ENCODE results near the gene ACBD6.
A peak's percentile ranks its signal among the peaks of the same experiment; 100 is the strongest.

Gene ACBD6

DNA sequence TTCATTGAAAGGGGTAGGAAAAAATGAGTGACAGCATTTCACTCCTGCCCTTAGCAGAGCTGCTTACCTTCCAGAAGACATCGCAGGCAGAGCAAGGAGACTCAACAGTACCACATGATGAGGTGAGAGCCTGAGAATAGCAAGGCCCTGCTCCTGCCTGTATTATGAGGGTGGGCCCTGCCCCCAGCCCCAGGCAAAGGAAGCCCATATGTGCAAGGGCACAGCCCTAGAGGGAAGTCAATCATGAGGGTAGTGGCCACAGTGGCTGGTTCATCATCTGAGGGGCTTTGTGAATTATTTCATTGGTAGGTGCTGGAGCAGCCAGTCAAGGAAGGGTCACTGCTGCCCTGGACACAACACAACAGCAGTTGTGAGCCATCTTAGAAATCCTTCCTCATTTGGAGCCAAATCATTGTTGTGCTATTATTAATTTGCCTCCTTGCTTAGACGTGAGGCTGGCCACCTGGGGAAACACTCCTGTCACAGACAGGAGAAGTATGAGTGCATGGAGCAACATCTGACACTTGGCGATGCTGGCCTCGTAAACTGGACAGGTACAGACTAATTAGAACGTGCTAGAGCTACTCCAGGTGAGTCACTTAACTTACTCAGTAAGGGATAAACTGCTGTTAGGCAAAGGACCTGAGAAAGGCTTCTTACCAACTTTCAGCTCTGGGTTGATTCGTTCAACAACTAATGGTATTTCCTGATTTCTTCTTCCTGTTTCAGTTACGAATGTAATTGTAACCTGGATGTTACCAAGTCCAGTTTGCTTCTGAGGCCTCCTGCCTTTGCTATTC, 22.7 kb upstream of the ACBD6 start:
- TF ChIP-seq, protein P1, sequence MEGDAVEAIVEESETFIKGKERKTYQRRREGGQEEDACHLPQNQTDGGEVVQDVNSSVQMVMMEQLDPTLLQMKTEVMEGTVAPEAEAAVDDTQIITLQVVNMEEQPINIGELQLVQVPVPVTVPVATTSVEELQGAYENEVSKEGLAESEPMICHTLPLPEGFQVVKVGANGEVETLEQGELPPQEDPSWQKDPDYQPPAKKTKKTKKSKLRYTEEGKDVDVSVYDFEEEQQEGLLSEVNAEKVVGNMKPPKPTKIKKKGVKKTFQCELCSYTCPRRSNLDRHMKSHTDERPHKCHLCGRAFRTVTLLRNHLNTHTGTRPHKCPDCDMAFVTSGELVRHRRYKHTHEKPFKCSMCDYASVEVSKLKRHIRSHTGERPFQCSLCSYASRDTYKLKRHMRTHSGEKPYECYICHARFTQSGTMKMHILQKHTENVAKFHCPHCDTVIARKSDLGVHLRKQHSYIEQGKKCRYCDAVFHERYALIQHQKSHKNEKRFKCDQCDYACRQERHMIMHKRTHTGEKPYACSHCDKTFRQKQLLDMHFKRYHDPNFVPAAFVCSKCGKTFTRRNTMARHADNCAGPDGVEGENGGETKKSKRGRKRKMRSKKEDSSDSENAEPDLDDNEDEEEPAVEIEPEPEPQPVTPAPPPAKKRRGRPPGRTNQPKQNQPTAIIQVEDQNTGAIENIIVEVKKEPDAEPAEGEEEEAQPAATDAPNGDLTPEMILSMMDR (IDR thresholded peaks at IDR 0.05; ENCODE audit: borderline replicate concordance, insufficient read depth, low read depth, low read length) = no peak
- H3K4me3 ChIP-seq (ENCODE audit: low read depth, low read length) = no peak overlapping the region

DNA sequence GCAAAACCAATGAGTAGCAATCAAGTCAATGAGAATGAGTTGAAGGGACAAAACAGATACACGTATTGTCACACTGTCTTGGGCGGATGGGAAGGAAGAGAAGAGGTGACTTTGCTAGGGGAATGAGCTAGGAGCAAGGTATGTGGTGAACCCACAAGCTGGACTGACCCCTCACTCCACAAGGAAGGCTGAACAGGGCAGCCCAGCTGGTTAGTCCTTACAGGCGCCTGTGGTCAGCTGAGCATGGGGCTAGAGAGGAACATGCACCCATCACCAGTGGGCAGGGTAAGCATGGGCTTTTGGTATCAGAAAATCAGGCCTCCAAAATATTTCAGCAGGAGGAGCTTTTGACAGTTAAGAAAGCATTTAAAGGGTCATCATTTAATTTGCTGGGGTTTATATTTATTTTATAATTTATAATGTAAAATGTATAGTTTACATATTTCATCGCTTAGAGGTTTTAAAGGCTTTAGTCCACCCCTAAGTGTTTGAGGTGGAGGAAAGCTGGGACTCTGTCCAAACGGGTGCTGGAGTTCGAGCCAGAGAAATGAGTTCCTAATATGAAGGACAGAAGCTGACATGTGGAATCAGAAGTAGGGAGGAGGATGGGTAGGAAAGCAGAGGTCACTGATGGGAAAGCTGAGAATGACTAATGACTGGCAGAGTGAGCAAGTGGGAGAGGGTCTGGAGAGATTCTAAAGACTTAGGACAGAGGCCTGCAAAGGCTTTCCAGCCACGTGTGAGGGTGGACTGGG, 22.0 kb upstream of the ACBD6 start:
- no peak overlapping the region for H3K4me3 ChIP-seq (ENCODE audit: low read depth, low read length)
- TF ChIP-seq, protein P1 (IDR thresholded peaks at IDR 0.05; ENCODE audit: borderline replicate concordance, insufficient read depth, low read depth, low read length) = no peak

DNA sequence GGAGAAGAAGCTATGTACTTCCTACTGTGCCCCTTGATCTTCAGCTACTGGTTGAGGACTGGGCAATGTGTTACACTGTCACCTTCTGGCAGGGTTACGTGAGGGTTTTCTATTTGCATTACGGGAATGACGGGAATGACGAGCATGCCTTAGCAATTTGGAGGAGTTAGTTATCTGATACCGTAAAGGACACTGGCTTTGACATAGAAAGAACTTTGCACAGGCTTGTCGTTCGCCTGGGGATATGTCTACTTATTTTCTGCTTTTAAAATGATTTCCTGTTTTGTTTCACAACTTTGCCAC, 19.8 kb upstream of the ACBD6 start:
- H3K4me3 ChIP-seq (ENCODE audit: low read depth, low read length) = no peak overlapping the region
- TF ChIP-seq, protein P1 (IDR thresholded peaks at IDR 0.05; ENCODE audit: borderline replicate concordance, insufficient read depth, low read depth, low read length) = no peak

DNA sequence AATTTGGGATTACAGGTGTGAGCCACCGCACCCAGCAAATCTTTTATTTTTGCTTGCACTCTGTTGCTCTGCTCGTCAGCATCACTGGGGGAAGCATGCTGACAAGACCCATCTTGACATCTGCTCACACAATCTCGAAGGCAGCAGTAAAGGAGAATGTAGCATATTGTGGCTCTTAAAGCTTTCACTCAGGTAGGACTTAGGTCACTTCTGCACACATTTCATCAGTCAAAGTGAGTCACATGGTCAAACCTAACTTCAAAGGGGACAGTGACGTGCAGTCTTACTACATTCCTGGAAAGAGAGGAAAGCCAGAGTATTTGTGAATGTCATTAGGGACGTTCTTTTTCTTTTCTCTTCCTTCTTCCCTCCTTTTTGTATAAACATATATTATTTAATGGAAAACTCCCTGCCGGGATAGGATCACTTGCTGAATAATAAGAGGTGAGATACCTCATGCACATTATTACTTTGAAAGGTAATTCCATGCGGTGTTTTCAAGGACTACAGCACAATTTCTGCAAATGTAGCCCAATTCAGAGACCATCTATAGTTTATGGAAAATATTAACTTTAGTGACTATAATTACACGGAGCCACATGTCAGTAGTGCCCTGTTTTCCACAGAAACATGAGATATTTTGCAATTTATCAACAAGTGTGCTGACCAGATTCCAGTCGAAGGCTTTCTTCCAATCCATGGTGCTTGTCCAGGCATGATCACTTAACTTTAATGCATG, 19.3 kb upstream of the ACBD6 start:
- no peak overlapping the region for H3K4me3 ChIP-seq (ENCODE audit: low read depth, low read length)
- TF ChIP-seq, protein P1 (IDR thresholded peaks at IDR 0.05; ENCODE audit: borderline replicate concordance, insufficient read depth, low read depth, low read length) = no peak

DNA sequence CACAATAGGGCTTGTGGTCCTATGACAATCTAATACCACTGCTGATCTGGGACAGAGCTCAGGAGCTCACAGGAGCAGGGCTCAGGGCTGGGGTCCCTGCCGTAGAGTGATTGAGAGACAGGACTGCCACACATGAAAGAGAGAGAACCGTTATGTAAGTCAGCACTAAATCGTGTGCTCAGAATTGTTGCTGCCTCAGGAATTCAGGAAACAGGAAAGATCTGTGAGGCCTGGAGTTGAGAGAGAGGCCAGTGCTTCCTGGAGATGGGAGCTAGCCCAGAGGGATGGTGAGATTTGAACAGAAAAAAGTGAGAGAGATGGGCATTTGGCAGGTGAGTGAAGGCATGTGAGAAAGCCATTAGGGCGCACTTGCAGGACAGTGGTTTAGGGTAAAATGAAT, 17.5 kb upstream of the ACBD6 start:
- no peak overlapping the region for H3K4me3 ChIP-seq (ENCODE audit: low read depth, low read length)
- TF ChIP-seq, protein P1 (IDR thresholded peaks at IDR 0.05; ENCODE audit: borderline replicate concordance, insufficient read depth, low read depth, low read length) = no peak

DNA sequence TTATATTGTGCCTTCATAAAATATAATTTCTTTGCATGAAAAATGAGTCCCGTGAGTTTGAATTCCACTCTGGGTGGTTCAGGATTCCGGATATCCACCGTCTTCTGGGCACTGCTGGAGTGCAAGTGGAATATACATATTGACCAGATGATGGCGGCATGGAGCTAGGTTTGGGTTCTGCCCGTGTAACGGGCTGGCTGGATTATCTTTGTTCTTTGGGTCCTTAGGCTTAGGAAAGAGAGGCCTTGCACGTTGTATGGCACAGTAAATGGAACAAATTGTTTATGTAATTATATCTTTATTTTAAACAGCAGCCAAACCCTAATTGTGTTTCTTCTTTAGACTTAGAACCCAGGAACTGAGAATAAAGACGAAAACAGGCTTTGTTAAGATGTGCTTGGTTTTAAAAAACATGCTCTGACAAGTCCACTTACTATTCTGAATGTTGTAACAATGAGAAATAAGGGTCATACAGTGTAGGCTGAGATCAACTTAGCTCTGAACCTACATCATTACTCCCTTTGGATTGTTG, 13.5 kb upstream of the ACBD6 start:
- H3K4me3 ChIP-seq (ENCODE audit: low read depth, low read length) = no peak overlapping the region
- TF ChIP-seq, protein P1 (IDR thresholded peaks at IDR 0.05; ENCODE audit: borderline replicate concordance, insufficient read depth, low read depth, low read length) = peak; percentile 68
